Muscle of arm (tissue), 14 donors: ENCODE results near the gene NRBP1. TPM values are rescaled to one million over a fixed set of nuclear protein-coding genes. Genes with fewer than 3 reads are reported as not detected.

Source experiments
- DNase-seq: peaks from one replicate; pipeline ENCODE4 v3.0.0-alpha.2; 2013
- long read RNA-seq, 11 donors: transcript quantifications; one replicate each; lab custom pipeline, GENCODE V29; 2026
- polyA plus RNA-seq, 12 donors: library from polyadenylated mRNA; unstranded; fragments of 120-200 nt; gene quantifications; one replicate each; pipeline ENCODE4 v1.2.1, GENCODE V29; 2013; ENCODE audit not compliant: insufficient read length in 12 of 12

NRBP1 gene
- polyA plus RNA-seq: 100 to 1,000 TPM in 11 of 12 donors, not detected in 1; 112 to 127 (median 120) TPM
- long read RNA-seq, donor 1, partial matches to known transcripts: 59 of 62 reads
- long read RNA-seq, donor 1, other reads (novel, unspliced or antisense): 0 of 62 reads
- long read RNA-seq, donor 2, partial matches to known transcripts: 84 of 86 reads
- long read RNA-seq, donor 2, other reads (novel, unspliced or antisense): 0 of 86 reads
- long read RNA-seq, donor 3, partial matches to known transcripts: 39 of 39 reads
- long read RNA-seq, donor 3, other reads (novel, unspliced or antisense): 0 of 39 reads
- long read RNA-seq, donor 4, partial matches to known transcripts: 16 of 16 reads
- long read RNA-seq, donor 4, other reads (novel, unspliced or antisense): 0 of 16 reads
- long read RNA-seq, donor 5, partial matches to known transcripts: 87 of 90 reads
- long read RNA-seq, donor 5, other reads (novel, unspliced or antisense): 0 of 90 reads
- long read RNA-seq, donor 6, partial matches to known transcripts: 54 of 55 reads
- long read RNA-seq, donor 6, other reads (novel, unspliced or antisense): 0 of 55 reads
- long read RNA-seq, donor 7, partial matches to known transcripts: 32 of 34 reads
- long read RNA-seq, donor 7, other reads (novel, unspliced or antisense): 0 of 34 reads
- long read RNA-seq, donor 8, partial matches to known transcripts: 77 of 81 reads
- long read RNA-seq, donor 8, other reads (novel, unspliced or antisense): 0 of 81 reads
- long read RNA-seq, donor 9, partial matches to known transcripts: 46 of 49 reads
- long read RNA-seq, donor 9, other reads (novel, unspliced or antisense): 0 of 49 reads
- long read RNA-seq, donor 10, partial matches to known transcripts: 50 of 52 reads
- long read RNA-seq, donor 10, other reads (novel, unspliced or antisense): 0 of 52 reads
- long read RNA-seq, donor 11, partial matches to known transcripts: 95 of 99 reads
- long read RNA-seq, donor 11, other reads (novel, unspliced or antisense): 0 of 99 reads

DNA sequence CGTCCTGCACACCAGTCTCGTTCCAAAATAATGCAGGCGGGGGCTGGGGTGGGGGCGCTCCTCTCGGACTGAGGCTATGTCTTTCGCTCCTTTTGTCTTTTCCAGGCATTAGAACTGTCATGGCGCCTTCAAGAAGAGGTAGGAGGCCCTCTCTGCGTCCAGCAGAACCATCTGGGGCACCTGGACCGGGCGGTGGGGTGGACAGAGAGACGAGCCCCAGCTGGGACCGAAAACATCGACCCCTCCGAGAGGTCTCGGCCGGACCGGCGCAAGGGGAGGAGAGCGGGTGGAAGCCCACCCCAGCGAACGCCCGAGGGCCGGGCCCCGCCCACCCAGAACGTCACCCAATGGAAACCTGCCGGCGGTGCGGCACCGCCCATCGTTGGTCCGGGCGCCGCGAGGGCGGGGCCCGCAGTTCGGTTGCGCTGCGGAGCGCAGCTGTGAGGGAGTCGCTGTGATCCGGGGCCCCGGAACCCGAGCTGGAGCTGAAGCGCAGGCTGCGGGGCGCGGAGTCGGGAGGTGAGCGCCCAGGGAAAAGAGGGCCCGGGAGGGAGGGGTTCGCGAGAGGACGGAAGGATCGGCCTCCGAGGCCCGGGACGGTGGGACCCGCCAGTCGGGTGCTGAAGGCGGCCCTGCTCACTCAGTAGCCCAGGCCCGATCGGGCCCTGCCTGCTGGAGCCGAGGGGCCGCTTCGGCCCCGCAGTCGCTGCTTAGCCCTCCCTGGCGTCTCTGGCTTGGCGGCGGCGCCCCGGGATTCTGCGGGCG, at the start of gene NRBP1:
NRBP1 (plus strand) TSS at position 419 of the 765 bp plus-strand sequence. CDS start 4,643 bp downstream, outside the sequence.
- peak; percentile 97 for DNase-seq

DNA sequence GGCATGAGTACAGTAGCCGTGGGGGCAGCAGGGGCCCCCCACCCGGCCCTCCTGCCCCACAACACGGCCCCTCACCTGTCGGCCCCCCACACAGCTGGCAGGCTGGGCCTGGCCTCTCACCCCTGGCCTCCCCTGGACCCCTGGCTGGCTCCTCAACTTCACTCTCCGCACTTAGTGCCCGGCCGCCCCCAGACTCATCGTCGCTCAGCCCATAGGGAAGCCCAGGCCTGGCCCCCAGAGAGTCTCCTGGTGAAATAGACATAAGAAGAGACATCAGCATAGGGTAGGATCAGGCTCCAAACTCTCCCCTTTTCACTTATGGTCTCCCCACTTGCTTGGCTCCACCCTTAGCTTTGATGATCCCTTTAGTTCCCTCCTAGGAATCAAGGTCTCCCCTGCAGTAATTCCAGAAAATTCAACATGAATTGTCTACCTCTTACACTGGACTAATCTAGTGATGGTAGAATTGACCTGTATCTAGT, 49.6 kb upstream of the NRBP1 start:
- DNase-seq: no peak

DNA sequence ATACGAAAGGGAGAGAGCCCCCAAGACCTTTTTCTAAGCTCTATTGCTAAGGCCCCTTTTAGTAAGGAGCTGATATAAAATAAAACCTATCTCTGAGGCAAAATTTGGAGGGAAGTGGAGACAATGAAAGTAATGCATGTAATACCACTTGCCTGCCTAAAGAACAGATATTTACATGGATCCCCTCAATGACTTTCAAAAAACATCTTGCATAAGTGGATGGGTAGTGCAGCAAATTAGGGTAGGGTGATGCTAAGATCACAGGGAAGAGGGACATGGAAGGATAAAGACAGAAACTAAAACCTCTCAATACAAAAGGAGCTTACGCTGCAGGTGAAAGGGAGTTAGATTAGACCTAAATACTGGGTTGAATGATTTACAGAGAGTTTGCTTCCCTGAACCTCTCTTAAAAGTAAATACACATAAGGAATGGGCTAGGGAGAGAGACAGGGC, 49.0 kb upstream of the NRBP1 start:
- no peak for DNase-seq

DNA sequence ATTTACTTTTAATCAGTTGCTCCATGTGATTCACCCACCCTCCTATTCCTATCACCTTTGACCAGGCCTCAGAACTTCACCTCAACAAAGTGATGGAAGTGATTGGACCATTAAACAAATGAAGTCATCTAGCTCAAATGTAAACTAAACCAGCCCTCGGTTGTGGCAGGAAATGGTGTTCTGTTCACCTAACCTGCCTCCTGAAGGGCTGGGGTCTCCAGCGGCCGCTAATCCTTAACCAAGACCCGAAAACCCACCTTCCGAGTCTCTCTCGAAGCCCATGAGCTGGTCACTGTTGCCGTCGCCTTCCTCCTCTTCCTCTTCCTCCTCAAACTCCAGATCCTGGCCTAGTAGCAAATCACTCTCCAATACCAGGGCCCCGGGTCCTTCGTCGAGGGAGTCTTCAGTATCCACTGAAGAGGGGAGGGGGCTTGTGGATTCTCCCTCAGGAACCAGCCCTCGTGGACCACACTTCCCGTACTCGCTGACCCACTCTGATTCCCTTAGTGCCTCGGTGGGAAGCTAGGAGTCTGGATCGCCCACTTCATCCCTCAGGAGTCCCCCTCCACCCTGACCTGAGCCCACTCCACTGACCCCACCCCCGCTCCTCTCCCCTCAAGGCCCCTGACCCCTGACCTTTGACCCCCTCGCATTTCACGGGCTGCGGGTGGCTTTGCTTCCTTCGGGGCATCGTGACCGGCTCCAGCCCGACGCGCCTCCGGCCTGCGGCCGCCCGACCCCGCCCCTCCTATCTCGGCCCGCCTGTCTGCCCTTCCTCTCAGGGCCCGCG, 48.4 kb upstream of the NRBP1 start:
- DNase-seq: peak; percentile 46

DNA sequence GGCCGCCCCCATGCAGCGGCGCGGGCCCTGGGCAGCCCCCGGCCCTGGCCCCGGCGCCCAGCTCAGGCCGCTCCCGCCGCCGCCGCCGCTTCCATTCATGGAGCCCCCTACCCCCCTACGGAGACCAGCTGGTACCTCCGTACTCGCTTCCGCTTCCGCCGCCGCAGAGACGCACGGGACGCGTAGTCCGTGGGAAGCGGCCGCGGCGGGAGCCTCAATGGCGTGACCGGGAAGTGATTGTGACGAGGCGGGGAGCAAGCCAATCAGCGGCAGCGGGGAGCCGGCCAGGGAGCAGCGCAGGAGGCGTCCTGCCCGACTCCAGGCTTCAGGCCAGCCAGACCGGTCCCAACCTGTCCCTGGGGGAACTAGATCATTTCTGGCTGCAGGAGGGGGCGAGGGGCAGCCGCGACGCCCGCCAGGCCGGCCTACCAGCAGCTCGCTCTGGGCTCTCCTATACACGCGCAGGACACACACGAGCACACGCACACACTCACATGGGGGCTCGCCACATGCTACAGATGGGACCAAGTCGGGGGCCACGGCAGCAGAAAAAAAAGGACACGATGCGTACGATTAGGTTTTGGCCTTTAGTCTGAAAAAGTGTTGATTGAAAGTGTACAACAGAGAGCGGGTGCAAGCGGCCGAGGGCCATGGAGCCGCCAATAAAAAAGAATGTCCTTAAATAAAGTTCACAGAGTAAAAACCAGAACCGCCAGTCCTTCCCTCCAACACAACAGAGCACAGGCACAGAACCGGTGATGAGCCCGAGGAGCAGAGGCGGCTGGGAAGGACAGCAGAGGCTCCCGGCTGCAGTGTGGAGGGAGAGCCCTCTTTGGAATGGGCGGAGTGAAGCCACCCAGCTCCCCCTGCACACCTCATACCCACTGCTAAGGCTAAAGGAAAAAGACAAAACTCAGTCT, 47.5 kb upstream of the NRBP1 start, which contains the start of gene ZNF513:
ZNF513 (minus strand) TSS at position 109 of the 920 bp plus-strand sequence. CDS start 208 bp downstream, outside the sequence.
- peak; percentile 94 for DNase-seq

DNA sequence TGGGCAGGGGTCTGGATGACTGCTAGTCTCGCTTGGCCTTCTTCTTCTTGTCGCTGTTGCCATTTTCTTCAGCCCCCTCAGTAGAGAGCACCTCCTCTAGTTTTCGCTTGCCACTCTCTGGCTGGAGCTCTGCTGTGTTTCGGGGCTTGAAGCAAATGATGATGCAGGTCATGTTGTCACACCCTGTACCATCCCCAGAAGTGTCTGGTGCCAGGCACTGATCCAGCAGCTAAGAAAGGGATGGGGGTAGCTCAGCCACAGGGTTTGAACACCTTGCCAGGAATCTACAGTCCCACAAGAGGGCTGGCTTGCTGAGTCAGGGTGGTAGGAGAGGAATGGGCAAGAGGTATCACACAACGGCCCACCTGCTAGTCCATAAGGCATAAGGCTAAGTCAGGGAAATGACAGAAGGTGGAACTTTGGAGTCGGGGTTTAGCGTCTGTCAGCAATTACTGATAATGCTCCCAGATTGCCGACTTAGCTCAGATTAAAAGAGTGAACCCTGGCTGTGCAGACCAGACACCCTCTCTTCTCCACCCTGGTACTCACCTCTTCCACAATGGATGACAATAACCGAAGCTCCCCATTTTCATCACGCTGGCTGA, 46.8 kb upstream of the NRBP1 start:
- no peak for DNase-seq

DNA sequence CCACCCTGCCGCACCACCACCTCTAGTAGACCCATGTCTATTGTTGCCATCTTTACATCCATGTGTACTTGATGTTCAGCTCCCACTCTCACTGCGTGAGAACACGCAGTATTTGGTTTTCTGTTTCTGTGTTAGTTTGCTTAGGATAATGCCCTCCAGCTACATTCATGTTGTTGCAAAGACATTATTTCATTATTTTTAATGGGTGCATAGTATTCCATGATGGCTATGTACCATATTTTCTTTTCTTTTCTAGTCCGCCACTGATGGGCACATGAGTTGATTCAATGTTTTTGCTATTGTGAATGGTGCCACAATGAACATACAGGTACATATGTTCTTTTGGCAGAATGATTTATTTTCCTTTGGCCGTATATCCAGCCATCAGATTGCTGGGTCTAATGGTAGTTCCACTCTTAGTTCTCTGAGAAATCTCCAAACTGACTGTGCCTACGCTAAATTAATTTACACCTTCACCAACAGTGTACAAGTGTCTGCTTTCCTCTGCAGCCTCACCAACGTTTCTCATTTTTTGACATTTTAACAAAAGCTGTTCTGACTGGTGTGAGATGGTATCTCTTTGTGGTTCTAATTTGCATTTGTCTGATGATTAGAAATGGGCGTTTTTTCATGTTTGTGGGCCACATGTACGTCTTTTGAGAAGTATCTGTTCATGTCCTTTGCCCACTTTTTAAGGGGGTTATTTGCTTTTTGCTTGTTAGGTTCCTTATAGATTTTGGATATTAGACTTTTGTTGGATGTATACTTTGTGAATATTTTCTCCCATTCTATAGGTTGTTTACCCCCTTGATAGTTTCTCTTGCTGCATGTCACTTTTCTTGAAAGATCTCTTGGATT, 37.4 kb upstream of the NRBP1 start:
- no peak for DNase-seq

DNA sequence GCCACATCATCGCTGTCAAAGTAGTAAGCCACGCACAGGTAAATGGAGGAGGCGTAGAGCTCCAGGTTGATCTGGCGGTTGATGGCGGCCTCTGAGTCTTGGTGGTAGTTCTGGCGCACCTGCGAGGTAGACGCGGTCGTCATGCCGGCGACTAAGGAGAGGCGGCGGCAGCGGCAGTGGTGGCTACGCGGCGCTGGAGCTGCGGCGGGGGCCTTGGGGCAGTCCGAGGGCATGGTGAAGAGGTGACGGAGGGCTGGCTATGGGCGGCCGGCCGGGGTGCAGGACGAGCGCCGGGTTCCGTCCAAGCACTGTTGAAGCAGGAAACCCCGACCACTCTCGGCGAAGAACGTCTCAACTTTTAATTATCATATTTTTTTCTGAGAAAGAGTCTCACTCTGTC, 35.2 kb upstream of the NRBP1 start:
- DNase-seq: no peak

DNA sequence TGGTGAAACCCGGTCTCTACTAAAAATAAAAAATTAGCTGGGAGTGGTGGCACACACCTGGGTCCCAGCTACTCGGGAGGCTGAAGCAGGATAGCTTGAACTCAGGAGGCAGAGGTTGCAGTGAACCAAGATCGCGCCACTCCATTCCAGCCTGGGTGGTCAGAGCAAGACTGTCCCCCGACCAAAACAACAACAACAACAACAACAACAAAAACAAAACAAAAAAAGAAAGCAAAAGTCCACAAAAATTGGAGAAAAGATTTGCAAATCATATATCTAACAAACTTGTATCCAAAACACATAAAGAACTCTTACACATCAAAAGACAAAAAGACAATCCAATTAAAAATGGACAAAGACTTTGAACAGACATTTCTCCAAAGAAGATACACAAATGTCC, 29.5 kb upstream of the NRBP1 start:
- no peak for DNase-seq

DNA sequence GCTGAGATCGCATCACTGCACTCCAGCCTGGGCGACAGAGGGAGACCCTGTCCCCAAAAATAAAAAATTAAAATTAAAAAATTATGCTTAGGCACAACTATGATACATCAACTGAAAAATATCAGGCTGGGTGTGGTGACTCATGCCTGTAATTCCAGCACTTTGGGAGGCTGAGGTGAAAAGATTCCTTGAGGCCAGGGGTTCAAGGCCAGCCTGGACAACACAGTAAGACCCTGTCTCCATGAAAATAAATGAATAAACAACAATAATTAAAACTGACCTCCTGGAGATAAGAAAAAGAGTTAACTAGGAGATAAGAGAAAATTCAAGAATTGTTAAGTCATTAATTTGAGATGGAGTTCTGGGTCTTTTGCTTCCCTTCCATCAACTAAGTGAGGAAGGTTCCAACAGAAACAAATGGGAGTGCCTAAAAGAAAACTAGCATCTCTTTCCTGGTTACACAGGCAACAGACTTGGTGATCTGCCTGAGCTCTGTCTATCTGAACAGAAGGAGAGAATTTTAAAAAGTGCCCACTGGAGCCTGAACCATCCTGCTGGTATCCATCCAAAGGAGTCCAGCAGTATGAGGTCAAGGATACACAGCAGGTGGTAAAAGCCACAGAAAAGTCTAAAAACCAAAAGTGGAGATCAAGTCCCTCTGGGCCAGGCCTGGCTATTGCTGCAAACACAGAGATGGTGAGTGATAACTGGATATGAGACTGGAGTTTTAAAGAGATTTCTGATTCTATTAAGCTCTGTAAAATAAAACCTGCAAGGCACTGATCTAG, 27.9 kb upstream of the NRBP1 start:
- DNase-seq: no peak

DNA sequence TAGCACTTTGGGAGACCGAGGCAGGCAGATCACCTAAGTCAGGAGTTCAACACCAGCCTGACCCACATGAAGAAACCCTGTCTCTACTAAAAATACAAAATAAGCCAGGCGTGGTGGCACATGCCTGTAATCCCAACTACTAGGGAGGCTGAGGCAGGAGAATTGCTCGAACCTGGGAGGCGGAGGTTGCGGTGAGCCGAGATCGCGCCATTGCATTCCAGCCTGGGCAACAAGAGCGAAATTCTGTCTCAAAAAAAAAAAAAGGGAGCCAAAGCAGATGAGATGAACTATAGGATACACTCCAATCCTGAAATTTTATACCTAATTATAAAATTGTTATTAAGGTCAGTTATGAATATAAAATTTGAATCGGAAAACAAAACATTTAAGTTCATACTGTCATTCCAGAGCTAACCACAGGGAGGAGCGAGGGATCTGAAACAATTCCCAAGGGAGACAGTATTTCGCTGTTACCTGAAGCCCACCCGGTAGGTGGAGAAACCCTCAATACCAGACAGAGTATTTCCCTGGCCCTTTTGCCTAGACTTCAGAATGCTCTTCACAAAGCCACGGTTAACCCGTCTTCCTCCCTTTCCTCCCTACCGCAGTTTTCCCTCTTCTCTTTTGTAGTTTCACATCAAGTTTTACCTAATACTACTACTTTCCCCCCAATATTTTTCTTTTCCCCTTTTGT, 20.5 kb upstream of the NRBP1 start:
- DNase-seq: peak; percentile 13

DNA sequence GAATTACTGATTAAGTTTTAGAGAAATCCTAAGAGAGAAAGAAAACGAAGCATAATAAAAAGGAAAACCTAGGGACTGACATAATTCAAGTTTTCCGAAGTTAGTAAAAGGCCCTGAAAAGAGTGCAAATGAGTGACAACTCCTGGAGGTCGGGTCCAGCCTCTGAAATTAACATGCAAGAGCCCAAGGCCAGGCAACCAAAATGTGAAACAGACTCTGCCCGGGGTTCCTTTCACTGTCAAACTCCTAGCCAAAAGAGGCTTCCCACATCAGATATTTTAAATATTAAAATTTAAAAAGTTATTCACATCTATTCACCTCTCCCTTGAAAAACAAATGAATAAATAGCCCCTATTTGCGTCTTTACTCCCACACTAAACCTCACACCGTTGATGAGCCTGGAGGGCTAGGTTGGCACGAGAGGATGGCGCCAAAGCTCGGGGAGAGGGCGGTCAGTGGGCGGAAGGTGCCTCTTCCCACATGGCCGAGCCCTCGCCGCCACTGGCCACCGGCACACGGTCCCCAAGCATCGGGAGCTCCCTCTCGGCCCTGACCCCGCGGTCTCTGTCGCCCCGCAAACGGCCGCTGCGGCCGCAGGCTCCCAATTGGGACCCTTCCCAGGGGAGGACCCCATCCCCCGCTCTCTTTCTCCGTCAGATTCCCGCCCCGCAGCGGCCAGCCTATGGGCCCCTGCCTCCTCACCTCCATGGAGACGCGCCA, 19.7 kb upstream of the NRBP1 start:
- peak; percentile 19 for DNase-seq

DNA sequence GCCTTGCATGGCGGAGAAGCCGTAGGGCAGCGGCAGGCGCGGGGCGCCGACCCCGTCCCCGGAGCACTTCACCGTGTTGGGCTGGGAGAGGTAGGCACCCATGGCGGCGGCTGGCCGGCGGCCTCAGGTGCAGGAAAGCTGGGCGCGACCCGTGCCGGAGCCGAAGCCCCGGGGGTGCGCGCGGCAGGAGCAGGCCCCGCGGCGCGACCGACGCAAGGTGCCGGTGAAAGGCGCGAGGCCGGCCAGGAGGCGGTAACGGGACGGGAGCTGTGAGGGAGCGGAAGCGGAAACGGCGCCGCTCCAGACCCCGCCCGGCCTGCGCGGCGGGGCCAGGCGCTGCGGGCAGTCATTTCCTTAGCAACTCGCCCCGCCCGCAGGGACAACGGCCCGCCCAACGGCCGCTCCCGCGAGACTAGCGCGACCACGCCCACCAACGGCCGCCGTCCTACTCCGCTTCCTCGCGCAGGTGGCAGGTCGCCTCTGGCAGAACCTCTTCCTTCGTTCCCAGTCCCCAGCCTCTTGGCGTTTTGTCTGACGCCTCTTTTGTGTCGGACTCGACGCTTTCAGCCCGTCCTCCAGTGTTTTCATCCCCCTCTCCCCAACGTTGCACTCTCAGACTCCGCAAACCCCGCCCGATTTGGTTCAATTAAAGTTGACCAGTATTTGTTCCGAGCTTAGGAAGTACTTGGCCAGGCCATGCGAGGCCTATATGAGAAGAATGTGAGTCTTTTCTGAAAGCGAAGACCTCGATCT, 18.9 kb upstream of the NRBP1 start, which contains the start of gene PPM1G:
PPM1G (minus strand) TSS at position 271 of the 753 bp plus-strand sequence; CDS start at position 102, 169 bp downstream.
- peak; percentile 95 for DNase-seq

DNA sequence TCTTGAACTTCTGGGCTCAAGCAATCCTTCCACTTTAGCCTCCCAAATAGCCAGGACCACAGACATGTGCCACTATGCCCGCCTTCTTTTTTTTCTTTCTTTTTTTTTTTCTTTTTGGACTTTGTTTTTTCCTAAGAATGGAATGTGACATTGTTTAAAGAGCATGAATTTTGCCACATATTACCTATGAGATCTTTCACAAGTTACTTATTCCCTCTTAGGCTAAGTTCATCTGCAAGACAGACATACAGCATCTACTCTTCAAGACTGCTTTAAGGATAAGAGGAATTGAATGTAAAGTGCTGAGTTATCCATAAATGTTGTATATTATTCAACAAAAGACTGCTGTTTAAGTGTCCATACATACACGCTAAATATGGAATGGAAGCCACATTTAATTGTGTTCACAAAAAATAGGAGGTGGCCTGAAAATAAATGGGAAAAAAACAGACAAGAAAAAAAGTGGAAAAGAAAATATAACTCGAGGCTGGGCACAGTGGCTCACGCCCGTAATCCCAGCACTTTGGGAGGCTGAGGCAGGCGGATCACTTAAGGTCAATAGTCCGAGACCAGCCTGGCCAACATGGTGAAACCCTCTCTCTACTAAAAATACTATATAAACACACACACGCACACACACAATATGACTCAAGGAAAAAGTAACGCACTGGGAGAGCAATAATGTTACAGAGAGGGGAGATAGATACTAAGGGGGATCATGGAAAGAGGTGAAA, 15.8 kb upstream of the NRBP1 start:
- no peak for DNase-seq
